Measurements from ENCODE around the gene MTMR12.
"Not testable (repeated sequence)": the region's sequence is repeated elsewhere in the genome, so short reads cannot be mapped to it uniquely, and the experiment has no call there.

The MTMR12 gene

DNA sequence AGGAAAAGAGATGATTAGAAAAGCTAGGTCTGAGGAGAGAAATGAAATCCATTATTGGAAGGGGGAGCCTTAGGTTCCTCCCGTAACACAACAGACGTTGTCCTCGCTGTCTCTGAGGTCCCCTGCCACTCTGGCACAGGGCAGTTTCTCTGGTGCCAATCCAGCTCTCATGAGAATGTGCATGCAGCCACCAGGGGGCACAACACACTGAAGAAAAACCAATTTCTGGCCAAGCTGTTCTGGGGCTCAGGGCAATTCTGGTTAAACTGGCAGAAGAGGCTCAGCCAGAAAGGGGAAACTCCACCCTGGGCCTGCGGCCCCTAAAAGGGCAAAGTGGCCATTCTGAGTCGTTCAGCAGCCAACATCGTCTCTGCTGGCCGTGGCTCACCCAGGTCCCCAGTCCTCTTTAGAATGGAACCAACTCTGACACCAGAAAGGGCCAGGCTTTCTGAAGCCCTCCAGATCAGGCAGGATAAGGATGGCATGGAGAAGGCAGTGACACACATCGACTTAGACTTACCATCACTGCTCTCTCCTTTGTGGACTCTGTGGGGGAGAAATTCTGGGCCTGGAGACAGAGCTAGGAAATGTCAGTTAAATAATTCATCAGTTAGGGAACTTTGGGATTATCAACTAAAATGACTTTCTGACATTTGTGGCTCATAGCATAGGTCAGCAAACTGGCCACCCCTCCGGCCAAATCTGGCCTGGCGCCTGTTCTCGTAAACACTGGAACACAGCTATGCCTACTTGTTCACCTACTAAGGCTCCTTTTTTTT is 80.1 kb downstream of the MTMR12 start:
- peak; percentile 65 for DNase-seq (ENCODE audit: low read depth)

GRCh38 chr5:32231929-32232328 is 80.8 kb downstream of the MTMR12 start:
- DNase-seq (ENCODE audit: low read depth), result no peak

DNA sequence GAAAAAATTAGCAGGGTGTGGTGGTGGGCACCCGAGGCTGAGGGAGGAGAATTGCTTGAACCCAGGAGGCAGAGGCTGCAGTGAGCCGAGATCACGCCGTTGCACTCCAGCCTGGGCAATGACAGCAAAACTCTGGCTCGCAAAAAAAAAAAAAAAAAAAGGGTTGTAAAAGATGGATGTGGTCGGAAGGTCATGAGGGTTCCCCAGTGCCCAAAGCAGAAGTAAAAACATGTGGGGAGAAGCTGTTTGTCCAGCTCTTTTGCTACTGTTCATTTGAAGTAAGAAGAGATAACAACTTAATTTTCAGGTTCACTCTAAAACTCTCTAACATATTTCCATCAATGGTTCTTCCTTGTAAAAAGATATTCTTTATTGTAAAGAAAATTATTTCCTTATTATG is 81.5 kb downstream of the MTMR12 start:
- no peak for DNase-seq (ENCODE audit: low read depth)

GRCh38 chr5:32230356-32231099 is 82.2 kb downstream of the MTMR12 start:
- DNase-seq (ENCODE audit: low read depth), result no peak

- no peak for DNase-seq (ENCODE audit: low read depth)
Measured at GRCh38 chr5:32229586-32229985, 83.2 kb downstream of the MTMR12 start.

- DNase-seq (ENCODE audit: low read depth), result no peak
Measured at GRCh38 chr5:32228816-32229215, 83.9 kb downstream of the MTMR12 start.

DNA sequence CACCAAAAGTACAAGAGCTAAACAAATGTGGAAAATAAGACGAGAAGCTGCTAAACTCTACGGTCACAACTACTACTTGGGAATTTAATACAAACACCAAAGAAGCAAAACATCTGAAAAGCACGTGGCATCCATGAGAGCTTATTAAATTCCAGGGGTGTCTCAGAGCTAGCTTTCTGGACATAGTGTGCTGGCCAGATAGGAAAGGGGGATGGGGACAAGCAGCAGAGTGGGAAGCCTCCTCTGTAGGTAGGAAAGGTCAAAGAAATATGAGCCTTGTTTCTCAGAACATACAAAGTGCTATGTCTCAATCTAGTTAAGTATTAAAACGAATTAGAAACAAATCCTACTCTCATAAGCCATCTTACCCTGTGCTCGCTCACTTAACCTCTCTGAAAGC is 87.3 kb downstream of the MTMR12 start:
- DNase-seq (ENCODE audit: low read depth), result no peak

DNA sequence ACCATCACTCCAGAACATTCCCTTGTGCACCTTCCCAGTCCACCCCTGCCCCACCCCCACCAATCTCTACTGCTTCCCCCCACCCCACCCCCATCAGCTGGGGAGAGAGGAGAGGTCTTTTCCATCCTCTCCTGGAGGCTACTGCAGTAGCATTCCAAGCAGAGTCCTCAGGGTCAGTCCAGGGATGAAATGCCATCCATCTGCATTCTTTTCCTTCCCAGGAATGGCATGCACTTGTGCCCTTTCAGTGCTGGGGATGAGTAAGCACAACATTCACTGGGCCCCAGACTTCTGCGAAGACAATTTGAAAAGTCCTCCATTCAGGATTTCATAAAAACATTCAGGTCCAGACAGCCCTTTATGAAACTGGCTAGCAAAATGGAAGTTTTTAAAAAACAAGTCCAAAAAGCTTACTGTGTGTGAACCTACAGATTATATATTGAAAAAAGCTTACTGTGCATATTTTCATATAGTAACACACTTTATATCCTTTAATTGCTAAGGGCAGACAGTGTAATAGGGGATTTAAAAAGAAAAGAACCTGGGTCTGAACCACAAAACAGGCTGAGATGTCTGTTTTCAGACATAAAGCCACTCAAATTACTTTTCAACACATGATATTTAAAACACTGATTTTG is 88.6 kb downstream of the MTMR12 start:
- no peak for DNase-seq (ENCODE audit: low read depth)

DNA sequence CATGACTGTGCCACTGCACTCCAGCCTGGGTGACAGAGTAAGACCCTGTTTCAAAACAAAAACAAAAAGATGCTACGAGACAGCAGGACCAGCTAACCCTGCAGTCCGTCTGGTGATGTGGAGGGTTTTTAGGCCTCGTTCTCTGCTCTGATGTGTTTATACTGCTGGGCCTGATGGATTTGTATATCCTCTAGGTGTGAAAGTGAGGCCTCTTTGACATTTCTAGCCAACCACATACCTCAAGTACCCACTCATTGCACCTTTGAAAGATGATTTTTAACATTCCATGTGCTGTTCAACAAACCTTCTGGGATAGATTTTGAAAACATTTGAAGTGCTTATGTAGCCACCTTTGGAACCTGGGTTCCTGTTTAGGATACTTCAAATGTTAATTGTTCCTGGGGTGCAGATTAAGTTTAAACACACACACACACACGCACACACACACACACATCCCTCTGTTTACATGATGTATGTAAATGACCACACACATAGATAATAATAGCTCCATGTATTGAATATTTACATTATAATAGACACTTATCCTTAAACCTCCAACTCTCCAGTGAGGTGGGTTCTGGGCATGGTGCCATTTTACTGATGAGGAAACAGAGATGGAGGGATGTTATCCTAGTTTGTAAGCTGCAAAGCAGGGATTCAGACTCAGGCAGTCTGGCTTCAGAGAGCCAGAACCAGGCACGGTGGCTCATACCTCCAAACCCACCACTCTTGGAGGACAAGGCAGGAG is 89.8 kb downstream of the MTMR12 start:
- no peak for DNase-seq (ENCODE audit: low read depth)

DNA sequence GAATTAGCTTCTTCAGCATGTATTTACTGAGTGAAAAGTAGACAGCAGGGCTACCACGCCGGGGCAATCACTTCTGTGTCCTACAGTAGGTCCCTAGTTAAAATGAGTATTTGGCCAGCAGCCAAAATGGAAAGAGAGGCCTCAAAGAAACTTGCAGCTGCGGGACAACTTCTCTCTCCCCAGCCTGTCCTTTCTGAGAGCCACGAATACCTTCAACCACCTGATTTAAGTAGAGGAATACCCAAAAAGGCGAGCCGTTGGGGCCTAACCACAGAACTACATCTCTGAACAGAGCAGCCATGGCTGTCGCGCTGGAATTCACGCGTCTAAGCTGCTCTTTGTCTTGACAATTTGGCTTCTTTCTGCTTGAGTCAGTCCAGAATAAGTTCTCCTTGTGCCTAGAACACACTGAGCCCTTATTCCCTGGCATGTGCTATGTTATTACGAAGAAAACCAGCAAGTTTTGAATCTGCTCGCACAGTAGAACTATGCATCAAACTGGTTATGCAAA is 94.8 kb downstream of the MTMR12 start:
- DNase-seq (ENCODE audit: low read depth), result no peak

DNA sequence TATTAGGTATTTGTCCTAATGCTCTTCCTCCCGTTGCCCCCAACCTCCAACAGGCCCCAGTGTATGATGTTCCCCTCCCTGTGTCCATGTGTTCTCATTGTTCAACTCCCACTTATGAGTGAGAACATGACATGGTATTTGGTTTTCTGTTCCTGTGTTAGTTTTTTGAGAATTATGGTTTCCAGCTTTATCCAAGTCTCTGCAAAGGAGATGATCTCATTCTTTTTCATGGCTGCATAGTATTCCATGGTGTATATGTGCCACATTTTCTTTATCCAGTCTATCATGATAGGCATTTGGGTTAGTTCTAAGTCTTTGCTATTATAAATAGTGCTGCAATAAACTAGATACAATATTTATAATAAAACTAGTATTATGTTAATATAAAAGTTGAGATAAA is 98.4 kb downstream of the MTMR12 start:
- not testable (repeated sequence) for DNase-seq (ENCODE audit: low read depth)

GRCh38 chr5:32210151-32210550 is 102.6 kb downstream of the MTMR12 start:
- DNase-seq (ENCODE audit: low read depth), result no peak

- DNase-seq (ENCODE audit: low read depth), result not testable (repeated sequence)
Measured at GRCh38 chr5:32208837-32209236, 103.9 kb downstream of the MTMR12 start.

DNA sequence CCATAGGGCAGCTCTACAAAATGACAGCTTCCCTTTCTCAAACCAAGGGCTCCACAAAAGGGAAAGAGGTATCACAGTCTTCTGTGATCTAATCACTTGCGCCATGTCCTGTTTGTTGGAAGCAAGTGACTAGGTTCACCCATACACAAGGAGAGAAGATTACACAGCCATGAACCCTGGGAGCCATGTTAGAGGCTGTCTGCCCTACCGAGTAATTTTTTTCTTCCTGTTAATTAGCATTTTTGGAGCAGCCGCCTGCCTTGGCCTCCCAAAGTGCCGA is 105.4 kb downstream of the MTMR12 start:
- no peak for DNase-seq (ENCODE audit: low read depth)

- DNase-seq (ENCODE audit: low read depth), result no peak
Measured at GRCh38 chr5:32206509-32207354, 106.0 kb downstream of the MTMR12 start.

DNA sequence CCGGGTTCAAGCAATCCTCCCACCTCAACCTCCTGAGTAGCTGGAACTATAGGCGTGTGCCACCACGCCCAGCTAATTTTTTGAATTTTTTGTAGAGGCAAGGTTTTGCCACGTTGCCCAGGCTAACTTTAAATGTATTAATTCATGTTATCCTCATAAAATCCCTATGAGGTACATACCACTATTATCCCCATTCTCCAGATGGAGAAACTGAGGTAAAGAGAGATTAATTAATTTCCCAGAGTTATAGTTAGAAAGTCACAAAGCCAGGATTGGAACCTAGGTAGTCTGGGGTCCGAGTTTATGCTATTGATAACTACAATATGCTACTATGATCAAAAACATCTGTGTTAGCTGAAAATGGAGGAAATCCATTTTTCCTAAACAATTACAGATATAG is 106.7 kb downstream of the MTMR12 start:
- no peak for DNase-seq (ENCODE audit: low read depth)

DNA sequence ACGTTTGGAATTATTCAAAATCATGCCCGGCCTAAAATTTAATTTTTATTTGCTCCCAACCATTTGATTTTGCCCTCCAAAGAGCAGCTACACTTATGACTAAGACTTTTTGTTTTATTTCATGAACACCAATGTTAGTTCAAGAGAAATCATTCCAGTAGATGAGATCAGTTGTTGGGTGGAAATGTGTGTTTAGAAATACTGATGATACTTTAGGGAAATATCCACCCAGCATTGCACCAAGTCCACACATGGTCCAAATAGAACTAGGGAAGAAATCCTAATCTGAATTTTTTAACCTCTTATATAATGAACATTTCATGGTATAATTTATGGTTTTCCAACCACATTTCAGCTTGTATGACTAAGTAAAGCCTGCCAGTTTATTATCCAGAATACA is 110.3 kb downstream of the MTMR12 start:
- no peak for DNase-seq (ENCODE audit: low read depth)

GRCh38 chr5:32201122-32201753 is 111.5 kb downstream of the MTMR12 start:
- DNase-seq (ENCODE audit: low read depth), result no peak

GRCh38 chr5:32197032-32197431 is 115.7 kb downstream of the MTMR12 start:
- DNase-seq (ENCODE audit: low read depth), result no peak

DNA sequence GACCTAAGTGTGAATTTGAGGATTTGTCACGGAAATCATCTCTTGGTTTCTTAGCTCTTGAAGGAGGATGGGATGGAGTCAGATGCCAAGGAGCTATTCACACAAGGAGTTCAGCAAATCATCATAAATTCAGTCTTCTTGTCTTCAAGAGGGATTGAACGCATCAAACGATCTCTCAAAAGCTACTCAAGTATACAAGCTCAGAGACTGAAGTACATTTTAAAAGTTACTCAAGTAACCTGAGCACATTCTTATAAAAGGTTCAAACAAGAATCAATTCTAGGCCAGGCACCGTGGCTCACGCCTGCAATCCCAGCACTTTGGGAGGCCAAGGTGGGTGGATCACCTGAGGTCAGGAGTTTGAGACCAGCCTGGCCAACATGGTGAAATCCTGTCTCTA is 117.5 kb downstream of the MTMR12 start:
- no peak for DNase-seq (ENCODE audit: low read depth)

DNA sequence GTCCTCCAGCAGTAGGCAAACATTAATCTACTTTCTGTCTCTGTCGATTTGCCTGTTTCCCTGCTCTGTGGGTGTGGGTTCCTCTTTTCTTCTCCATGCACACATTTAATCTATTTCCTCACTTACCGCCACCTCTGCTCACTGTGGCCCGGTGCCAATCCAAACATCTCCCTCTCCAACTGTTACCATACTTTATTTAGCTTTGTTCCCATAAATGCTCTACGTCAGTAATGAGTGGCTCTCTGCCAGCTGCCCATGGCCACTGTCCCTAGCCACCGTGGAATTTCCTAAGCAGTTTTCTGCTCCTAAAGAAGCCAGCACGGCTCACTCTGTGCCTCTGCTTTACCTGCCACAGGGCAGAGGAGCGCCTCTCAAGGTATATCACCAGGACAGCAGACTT is 119.1 kb downstream of the MTMR12 start:
- DNase-seq (ENCODE audit: low read depth), result no peak

All from activated T-cell treated with anti-CD3 and anti-CD28 coated beads for 1 hour (primary cell).